ENCODE data around the gene WNT6.

Gene WNT6

DNA sequence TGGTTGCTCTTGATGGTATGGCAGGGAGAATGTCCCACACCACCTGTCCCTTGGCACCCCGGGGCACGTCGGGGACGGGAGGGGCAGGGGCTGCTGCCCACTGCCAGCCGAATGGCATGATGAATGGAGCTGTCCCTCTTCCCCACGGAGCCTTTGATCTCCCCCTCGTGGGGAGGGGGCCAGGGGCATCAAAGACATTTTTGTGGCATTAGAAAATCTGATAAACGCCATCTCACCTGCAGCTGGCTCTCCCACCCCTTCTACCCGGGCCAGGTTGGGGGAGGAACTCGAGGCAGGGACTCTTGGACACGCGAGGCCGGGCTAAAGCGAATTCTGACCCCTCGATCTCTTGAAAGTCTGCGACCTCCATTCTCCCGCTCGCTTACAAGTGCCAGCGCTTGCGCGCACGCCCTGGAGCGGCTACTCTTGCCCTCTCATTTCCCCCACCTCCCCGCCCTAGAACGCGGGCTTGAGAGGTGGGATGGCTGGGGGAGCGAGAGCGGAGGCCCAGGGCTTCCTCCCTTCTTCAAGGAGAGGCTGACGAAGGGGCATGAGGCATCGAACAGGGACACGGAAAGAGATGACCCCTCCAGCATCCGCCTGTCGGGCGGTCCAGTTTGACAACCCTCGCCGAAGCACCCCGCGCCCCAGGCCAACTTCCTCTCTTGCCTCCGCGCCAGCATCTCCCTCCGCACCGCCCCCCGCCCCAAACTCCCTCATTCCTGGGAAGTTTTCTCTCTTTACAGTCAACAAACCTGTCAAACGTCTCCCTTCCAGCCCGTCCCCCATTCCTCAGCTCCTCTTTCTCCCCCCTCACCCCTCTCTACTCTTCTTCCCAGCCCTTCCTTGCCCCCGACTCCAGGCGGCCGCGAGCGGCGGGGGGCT lies 692 bp upstream of the WNT6 start:
- DNase-seq: no peak

DNA sequence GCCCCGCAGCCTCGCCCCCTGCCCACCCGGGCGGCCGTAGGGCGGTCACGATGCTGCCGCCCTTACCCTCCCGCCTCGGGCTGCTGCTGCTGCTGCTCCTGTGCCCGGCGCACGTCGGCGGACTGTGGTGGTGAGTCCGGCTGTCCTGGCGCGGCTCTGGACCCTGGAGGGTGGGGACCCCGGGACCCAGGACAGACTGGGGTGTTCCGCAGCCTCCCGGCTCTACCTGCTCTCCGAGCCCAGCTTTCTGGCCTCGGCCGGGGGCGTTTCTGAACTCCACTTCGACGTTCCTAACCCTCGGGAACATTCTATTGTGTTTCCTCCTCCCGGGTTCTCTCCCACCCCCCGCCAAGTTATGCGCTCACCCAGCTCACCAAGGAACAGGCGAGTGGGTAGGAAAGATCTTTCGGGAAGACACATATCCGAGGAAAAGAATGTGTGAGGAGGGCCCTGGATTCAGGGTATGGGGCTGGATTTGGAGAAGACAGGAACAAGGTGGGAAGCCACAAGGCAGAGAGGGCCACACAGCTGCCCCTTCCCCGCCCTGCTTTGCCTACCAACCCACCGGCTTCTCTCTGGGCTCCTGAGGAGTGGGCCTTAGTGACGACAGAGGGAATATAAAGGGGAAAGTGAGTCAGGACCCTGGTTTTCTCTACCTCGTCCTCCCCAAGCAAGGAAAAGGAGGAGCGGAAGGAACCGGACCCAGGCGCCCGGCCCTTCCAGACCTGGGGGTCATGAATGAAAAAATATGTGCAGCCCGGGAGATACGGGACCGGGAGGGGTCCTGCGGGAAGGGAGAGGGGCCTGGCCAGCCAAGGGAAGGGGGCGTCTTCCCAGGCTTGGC lies 605 bp downstream of the WNT6 start:
- no peak for DNase-seq

DNA sequence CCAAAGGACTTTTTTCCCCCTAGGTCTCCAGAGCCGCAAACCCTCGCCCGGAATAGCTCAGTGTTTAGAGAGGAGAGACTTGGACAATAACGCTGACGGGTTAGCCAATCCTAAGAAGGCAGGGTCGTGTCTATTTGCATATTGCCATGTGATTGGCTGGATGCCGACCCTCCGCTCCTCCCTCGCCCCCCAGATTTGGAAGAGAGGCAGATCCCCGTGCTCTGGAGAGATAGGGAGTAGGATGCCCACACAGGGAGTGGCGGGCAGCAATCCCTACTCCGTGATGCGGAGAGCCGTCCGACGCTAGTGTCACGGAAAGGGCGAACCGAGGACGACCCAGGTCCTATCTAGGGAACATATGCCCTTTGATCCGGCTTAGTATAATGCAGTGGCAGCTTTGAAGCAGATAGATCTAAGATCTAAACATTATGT lies 1.4 kb downstream of the WNT6 start:
- DNase-seq: no peak

DNA sequence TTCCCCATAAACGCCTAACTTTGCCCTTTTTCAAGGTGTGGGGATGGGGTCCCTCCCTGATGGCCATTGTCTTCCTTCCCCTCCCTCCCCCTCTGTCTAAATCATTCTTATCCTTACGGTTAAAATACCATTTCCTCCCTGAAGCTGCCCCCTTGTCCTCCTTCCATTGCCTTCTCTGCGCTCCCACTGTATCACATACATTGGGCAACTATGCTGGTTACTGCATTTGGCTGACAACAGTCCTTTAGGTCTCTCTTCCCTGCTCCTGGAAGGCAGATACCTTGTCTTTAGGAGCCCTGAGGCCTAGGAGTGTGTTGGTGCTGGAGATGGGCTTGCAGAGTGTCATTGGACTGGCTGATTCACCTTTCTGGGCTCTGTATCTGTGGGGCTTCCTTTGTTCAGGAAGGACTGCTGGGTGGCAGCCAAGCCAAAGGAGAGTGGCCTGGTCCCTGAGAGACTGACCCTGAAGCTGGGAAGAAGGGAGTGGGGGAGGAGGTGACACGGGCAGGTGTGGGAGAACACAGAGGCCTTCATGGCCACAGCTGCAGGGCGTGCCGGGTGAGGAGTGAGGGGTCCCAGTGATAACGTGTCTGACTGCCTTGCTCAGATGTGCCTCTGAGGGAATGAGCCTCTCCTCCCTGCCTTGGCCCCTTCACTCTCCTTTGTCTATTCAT lies 2.2 kb downstream of the WNT6 start:
- DNase-seq: no peak

DNA sequence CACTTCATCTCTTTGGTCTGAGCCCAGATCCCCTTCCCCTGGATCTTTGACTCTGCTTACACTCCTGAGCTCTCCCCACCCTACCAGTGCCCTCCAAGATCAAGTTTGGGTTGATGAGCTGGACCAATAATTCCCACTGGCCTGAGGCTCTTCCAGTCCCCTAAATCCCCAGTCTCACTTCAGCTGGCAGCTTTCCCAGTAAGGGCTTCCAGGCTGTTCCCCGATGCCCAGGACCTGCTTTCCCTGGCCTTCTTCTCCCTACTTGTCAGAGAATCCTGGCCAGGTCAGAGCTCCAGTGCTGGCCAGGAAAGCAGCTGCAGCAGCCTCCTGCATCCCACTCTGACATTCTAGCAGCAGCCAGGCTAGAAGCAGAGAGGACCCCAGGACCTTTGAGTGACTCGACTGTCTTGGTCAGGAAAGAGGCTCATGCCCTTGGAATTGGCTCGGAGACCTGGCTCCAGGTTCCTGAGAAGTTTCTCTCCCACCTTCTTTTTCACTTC lies 3.5 kb downstream of the WNT6 start:
- DNase-seq: no peak

DNA sequence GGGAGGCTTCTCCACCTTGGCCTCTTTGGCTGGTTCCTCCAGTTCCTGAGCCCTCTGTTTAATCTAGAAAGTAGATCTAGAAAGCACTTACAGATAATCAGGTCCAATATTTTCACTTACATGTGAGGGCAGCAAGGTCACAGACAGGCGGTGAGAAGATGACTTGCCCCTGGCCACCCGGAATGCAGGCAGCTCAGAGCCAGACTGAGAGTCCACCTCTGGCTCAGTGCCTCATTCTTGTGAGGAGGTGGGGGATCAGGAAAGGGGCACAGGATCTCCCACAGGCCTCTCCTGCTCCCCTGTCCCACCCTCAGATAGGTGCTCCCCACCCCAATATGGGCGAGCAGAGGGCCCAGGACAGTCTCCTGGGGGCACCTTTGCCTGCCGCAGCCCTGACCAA lies 5.8 kb downstream of the WNT6 start:
- no peak for DNase-seq

DNA sequence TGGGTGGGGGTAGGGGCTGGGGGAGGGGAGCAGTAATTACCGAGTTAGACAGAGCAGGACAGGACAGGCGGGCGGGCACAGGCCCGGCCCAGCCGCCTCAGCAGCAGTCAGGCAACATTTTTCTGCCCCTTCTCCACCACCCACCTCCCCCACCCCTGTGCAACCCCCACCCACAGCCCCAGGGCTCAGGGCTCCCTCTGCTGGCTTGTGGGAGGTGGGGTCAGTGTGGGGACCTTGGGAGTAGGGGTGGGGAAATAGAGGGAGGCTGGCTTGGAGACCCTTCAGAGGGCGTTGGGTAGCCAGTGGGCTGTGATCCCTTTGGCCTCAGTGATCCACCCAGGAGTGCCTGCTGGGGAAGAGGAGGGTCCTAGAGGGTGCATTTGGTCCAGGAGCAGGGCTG lies 6.4 kb downstream of the WNT6 start:
- DNase-seq: no peak

DNA sequence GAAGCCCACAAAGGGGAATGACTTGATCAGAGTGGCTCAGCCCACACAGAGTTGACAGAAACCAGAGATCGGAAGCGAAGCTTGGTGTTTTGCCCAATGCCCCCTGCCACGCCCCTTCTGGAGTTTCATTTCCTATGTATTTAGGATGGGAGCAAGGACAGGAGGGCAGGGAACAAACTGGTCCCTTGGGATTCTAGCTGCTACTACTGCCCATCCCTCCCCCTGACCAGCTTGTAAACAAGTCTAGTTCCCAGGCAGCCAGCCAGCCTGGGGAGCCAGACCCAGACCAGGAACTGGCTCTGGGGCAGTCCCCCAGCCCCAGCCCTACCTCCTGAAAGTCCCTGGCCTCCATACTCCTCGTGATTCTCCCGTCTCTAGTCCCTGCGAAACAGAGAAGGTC lies 8.3 kb downstream of the WNT6 start:
- DNase-seq: no peak

DNA sequence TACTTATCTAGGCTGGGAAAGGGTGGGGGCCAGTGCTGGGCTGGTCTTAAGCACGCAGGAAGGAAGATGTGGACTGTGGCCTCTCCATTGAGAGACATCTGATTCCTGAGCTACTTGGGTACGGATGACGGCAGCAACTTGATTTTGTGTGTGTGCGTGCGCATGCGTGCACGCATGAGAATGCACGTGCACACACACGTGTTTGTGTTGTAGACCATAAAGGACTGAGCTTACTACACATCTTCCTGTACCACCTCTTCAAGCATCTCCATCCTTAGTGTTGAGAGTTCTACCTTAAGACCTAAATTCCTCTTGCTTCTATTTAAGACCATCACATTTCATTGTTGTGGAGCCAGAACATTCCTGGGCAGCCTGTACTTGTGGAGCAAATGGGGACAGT lies 9.5 kb downstream of the WNT6 start:
- no peak for DNase-seq

DNA sequence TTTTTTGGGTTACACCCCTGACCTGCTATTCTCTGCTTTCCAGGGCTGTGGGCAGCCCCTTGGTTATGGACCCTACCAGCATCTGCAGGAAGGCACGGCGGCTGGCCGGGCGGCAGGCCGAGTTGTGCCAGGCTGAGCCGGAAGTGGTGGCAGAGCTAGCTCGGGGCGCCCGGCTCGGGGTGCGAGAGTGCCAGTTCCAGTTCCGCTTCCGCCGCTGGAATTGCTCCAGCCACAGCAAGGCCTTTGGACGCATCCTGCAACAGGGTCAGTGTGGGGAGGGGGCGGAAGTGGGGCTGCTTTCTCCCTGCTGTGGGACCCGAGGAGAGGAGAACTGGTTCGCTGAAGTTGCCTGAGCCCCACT lies 11.4 kb downstream of the WNT6 start:
- no peak for DNase-seq

DNA sequence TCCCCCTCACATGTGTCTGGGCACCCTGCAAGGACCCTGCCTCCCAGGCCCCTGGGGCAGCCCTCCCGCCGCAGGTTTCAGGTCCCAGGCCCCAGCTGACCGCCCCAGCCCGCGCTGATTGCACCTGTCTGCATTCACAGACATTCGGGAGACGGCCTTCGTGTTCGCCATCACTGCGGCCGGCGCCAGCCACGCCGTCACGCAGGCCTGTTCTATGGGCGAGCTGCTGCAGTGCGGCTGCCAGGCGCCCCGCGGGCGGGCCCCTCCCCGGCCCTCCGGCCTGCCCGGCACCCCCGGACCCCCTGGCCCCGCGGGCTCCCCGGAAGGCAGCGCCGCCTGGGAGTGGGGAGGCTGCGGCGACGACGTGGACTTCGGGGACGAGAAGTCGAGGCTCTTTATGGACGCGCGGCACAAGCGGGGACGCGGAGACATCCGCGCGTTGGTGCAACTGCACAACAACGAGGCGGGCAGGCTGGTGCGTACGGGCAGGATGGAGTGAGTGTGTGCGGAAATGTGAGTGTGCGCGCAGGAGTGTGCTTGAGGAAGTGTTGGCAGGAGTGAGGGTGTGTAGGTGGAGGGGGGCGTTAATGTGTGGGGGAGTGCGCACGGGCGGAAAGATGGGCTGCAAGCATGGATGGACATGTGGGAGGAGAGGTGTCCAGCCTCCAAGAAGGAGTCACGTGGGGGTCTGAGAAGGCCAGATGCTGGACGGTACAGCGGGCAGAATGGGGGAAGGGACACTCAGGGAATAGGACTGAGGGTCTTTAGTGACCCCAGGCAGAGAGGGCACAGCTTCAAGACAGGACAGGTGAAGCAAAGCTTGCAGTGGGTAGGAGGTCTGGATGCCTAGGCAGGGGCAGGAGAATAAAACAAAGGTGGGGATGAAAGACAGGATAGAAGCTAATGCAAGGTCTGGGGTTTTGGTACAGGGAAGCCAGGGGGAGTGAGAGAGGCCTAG lies 12.0 kb downstream of the WNT6 start:
- no peak for DNase-seq

DNA sequence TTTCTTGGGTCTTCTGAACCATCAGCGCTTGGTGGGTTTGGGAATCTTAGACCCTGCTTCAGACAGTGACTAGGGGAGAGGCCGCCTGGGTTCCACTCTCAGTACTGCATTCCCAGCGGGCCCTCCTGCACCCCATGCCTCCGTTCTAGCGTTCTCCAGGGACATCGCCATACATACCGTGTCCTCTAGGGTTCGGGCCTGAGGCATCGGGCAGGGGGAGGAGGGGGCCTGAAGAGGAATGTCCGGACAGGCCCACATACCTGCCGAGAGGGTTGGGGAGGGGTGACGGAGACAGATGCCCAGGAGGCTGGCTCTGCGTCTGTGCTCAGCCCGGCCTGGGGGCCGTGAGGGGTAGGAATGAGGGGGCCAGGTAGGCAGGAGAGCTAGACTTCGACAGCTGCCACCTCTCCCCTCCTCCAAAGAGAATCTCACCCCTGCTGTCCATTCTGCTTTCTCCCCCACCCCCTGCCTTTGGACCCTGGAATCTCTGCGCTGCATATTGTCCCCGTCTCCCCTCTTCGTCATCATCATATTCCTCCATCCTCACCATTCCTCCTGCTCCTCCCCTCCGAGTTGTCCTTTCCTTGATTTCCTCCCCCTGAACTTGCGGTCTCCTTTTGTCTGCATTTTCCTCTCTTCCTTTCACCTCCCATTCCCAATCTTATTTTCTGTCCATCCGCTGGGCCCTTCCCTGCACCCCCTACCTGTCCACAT lies 13.2 kb downstream of the WNT6 start:
- DNase-seq: no peak

DNA sequence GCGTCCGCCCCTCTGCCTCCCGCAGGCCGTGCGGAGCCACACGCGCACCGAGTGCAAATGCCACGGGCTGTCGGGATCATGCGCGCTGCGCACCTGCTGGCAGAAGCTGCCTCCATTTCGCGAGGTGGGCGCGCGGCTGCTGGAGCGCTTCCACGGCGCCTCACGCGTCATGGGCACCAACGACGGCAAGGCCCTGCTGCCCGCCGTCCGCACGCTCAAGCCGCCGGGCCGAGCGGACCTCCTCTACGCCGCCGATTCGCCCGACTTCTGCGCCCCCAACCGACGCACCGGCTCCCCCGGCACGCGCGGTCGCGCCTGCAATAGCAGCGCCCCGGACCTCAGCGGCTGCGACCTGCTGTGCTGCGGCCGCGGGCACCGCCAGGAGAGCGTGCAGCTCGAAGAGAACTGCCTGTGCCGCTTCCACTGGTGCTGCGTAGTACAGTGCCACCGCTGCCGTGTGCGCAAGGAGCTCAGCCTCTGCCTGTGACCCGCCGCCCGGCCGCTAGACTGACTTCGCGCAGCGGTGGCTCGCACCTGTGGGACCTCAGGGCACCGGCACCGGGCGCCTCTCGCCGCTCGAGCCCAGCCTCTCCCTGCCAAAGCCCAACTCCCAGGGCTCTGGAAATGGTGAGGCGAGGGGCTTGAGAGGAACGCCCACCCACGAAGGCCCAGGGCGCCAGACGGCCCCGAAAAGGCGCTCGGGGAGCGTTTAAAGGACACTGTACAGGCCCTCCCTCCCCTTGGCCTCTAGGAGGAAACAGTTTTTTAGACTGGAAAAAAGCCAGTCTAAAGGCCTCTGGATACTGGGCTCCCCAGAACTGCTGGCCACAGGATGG lies 14.0 kb downstream of the WNT6 start:
- DNase-seq: no peak

DNA sequence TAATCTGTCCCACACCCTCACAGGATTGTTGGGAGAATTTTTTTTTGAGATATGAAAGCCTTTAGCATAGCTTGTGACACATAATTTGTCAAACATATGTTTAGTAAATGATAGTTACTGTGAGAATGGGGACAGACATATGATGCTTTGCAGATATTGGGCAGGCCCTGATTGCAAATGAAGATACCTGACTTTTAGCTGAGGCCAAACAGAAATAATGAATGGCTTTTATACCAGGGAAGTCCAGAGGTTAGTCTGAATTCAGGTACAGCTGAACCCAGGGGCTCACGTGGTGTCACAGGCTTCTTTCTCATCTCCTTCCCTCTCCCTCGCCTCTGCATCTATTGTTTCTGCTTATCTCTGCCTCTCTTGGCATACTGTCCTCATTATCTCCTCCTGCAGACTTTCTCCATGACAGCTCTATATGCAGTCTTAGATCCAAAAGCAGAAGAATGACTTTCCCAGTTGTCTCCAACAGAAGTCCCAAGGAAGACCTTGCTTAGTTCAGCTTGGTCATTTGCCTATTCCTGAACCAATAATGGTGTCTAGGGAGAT lies 16.2 kb downstream of the WNT6 start:
- DNase-seq: no peak

DNA sequence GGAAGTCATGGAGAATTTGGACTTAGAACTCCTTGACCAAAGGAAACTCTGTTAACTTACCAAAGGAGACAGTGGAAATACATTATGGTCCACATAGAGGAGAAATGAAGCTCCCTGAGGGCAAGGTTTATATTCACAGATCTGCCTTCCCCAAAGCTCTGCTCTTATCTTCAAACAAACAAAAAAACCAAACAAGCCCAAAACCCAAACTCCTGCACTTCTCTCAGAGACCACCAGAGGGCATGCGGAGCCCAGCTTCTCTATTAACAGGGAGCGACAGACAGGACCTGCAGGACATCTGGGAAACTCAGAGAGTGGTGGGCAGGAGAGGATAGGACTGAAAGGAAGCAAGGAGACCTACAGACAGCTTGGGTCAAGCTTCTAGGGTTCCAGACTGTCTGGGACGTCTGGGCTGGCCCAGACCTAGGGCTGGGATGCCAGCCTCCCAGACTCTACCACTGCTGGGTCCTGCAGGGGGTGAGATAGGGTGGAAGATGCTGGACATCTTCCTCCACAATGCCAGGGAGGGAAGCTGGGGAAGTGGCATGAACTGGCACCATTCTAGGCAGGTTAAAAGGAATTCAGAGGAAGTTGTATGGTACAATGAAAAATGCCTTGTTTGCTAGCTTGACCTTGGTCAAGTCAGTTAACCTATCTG lies 17.1 kb downstream of the WNT6 start:
- peak; percentile 46 for DNase-seq

DNA sequence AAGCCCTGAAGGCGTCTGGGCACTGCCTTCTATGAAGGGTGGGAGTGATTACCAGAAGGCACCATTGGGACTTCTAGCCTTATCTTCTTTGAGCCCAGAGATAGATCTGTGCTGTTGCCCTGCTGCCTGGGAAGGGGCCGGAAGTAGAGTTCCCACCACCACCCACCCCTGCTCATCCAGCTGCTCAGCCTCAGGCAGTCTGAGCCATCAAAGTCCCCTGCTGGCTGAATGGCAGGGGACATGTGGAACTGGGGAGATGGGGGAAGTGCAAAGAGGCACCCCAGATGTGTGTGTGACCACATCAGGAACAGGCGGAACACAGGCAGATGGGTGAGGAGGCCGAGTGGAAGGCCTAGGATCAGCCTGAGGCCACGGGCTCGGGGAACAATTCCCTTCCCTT lies 17.7 kb downstream of the WNT6 start:
- DNase-seq: no peak

DNA sequence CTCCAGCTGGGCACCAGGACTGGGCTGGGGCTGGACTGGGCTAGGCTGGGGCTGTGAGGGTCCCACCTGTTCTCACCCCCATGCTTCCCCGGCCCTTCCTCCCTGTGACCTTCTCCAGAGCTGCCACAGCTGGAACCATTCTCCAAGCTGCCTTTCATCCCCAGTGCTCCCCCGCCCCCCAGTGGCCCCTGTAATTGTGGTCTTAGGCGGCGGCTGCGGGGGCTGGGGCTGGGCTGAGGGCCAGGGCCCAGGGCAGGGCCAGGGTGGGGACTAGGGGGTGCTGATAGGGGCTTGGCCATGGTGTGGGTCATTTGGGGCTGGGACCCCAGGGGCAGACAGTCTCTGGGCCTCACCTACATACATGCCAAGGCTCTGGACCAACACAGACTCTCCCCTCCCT lies 18.3 kb downstream of the WNT6 start:
- no peak for DNase-seq

DNA sequence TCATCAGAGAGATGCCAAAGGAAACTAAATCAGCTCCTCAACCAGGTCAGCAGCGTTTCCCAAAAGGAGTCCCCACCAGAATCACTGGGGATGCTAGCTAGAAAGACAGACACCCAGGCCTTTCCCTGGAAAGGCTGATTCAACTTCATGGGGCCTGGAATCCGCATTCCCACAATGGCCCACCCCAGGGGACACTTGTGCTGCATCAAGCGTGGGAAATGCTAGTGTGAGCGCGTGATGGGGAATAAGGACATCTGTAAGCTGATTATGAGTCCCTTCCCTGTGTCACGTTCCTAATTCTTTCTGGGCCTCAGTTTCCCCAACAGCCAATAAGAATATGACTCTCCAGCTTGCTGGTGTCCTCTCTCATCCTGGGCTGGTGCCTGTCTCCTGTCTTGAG lies 18.9 kb downstream of the WNT6 start:
- DNase-seq: no peak

DNA sequence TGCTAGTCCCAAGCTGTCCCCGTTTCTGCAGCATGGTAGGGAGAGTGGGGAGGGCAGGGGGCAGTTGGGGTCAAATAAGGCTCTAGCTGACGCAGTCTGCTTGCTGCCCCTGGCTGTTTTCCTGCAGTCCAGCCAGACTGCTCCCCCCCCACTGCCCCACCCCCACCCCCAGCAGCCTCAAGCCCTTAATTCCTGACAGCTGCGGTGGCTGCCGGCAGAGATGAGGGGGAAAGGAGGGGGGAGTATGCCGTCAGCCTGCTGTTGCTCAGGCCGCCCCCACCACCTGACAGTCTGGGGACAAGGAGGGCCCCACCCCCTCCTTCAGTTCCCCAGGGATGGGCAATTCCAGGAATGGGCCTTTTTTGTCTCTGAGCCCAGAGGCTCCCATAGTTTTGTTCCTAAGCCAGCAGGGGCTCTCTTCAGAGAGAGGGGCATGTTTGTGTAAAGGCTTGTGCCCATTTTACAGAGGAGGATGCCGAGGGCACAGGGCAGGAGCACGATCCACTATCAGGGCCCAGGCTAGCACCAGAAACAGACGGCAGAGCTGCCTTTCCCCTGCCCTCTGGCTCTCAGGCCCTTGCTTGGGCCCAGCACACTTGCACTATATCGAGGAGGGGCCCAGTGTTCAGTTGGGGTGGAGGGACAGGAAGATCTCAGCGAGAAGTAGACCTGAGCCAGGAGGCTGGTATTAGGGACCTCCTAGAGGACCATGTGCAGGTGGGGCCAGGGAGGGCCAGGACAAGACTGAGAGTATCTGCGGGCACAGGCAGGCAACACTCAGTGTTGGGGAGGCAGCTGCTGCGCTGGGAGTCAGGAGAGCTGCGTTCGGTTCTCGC lies 19.5 kb downstream of the WNT6 start:
- no peak for DNase-seq

All from KG1 (cell line).